ENCODE measurements around the gene HEBP2.

The HEBP2 gene

GRCh38 chr6:138397128-138398122, 6.6 kb upstream of the HEBP2 start:
- Histone ChIP-seq H3K27me3 (ENCODE audit: control insufficient read depth in 1 of 2, insufficient read depth in 2 of 2, low read length in 2 of 2) (no peaks in the 10 kb centered on the region), H3K36me3 (ENCODE audit: control insufficient read depth in 1 of 2, insufficient read depth in 2 of 2, low read length in 2 of 2) (no peaks in the 10 kb centered on the region), H3K4me1 (ENCODE audit: control insufficient read depth in 1 of 2, insufficient read depth in 2 of 2, low read length in 2 of 2) (no peaks in the 10 kb centered on the region), H3K9ac (ENCODE audit: low read depth in 1 of 2, low read length in 2 of 2) (no peak overlapping the region), H3K4me3 (ENCODE audit: low read depth in 1 of 2, low read length in 2 of 2) (no peak overlapping the region), H3K9me3 (ENCODE audit: control insufficient read depth in 1 of 2, low read length in 2 of 2) (no peaks in the 10 kb centered on the region), H3K27ac (ENCODE audit: low read depth, low read length) (no peak overlapping the region)

- Histone ChIP-seq H3K27me3 (ENCODE audit: control insufficient read depth in 1 of 2, insufficient read depth in 2 of 2, low read length in 2 of 2) (no peaks in the 10 kb centered on the region), H3K4me1 (ENCODE audit: control insufficient read depth in 1 of 2, insufficient read depth in 2 of 2, low read length in 2 of 2) (peaks cover 0 to 13% of the 10 kb centered on the region in 2 donors), H3K4me3 (ENCODE audit: low read depth in 1 of 2, low read length in 2 of 2) (no peak overlapping the region), H3K36me3 (ENCODE audit: control insufficient read depth in 1 of 2, insufficient read depth in 2 of 2, low read length in 2 of 2) (no peaks in the 10 kb centered on the region), H3K9me3 (ENCODE audit: control insufficient read depth in 1 of 2, low read length in 2 of 2) (no peaks in the 10 kb centered on the region), H3K9ac (ENCODE audit: low read depth in 1 of 2, low read length in 2 of 2) (no peak overlapping the region), H3K27ac (ENCODE audit: low read depth, low read length) (no peak overlapping the region)
Measured at GRCh38 chr6:138400326-138400725, 3.7 kb upstream of the HEBP2 start.

DNA sequence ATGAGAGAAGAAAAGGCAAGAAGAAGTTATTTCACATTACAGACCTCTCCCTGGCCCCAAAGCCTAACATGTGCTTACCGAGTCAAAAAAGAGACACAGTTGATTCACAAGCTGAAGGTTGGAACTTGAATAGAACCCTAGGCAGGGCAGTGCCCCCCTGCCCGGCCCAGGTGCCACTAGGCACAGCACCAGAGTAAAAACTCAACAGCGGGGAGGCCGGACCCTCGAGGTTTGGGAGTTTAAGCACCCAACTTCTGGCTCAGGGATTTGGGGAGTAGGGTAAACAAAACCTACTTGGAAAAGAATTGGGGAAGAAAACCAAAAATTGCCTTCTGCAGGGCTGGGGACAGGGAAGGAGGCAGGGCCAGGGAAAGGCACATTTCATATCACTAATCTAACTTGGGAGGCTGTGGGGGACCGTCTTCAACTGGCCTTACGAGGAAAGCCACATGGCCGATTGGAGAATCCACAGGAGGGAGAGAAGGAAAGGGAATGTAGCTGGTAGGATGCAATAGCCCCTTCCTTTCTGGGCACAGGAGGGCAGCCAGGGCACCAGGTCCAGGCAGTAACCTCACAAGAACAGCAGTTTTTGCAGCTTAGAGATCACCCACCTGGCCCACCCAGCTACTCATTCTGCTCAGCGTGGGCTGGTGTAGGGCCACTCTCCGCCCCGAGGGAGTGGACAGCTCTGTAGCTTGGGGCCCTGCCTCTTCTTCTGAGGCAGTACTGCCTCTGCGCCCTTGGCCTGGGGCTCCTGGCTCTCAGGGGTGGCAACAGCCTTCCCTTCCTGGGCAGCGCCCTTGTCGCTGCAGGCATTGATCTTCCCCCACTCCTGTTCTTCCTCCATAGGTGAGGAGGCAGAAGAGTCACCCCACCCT, 1.8 kb upstream of the HEBP2 start:
- Histone ChIP-seq H3K9me3 (ENCODE audit: control insufficient read depth in 1 of 2, low read length in 2 of 2) (no peaks in the 10 kb centered on the region), H3K9ac (ENCODE audit: low read depth in 1 of 2, low read length in 2 of 2) (no peak overlapping the region), H3K4me1 (ENCODE audit: control insufficient read depth in 1 of 2, insufficient read depth in 2 of 2, low read length in 2 of 2) (peaks cover 4 to 18% of the 10 kb centered on the region in 2 donors), H3K36me3 (ENCODE audit: control insufficient read depth in 1 of 2, insufficient read depth in 2 of 2, low read length in 2 of 2) (peaks cover 3 to 8% of the 10 kb centered on the region in 2 donors), H3K4me3 (ENCODE audit: low read depth in 1 of 2, low read length in 2 of 2) (no peak overlapping the region), H3K27me3 (ENCODE audit: control insufficient read depth in 1 of 2, insufficient read depth in 2 of 2, low read length in 2 of 2) (no peaks in the 10 kb centered on the region), H3K27ac (ENCODE audit: low read depth, low read length) (no peak overlapping the region)

GRCh38 chr6:138402838-138403187, 1.2 kb upstream of the HEBP2 start:
- Histone ChIP-seq H3K4me3 (ENCODE audit: low read depth in 1 of 2, low read length in 2 of 2) (peak overlapping the region in 1 of 2 donors; percentile 97), H3K4me1 (ENCODE audit: control insufficient read depth in 1 of 2, insufficient read depth in 2 of 2, low read length in 2 of 2) (peaks cover 4 to 18% of the 10 kb centered on the region in 2 donors), H3K27ac (ENCODE audit: low read depth, low read length) (no peak overlapping the region), H3K27me3 (ENCODE audit: control insufficient read depth in 1 of 2, insufficient read depth in 2 of 2, low read length in 2 of 2) (no peaks in the 10 kb centered on the region), H3K36me3 (ENCODE audit: control insufficient read depth in 1 of 2, insufficient read depth in 2 of 2, low read length in 2 of 2) (peaks cover 9 to 14% of the 10 kb centered on the region in 2 donors), H3K9ac (ENCODE audit: low read depth in 1 of 2, low read length in 2 of 2) (peak overlapping the region in 1 of 2 donors; percentile 91), H3K9me3 (ENCODE audit: control insufficient read depth in 1 of 2, low read length in 2 of 2) (no peaks in the 10 kb centered on the region)

- H3K4me3 ChIP-seq (ENCODE audit: low read depth in 1 of 2, low read length in 2 of 2) = peak overlapping the region; percentile 92 to 97
- peak overlapping the region; percentile 73 for H3K27ac ChIP-seq (ENCODE audit: low read depth, low read length)
- no peaks in the 10 kb centered on the region for H3K27me3 ChIP-seq (ENCODE audit: control insufficient read depth in 1 of 2, insufficient read depth in 2 of 2, low read length in 2 of 2)
- H3K4me1 ChIP-seq (ENCODE audit: control insufficient read depth in 1 of 2, insufficient read depth in 2 of 2, low read length in 2 of 2) = peaks cover 4 to 18% of the 10 kb centered on the region in 2 donors
- peaks cover 15 to 19% of the 10 kb centered on the region in 2 donors for H3K36me3 ChIP-seq (ENCODE audit: control insufficient read depth in 1 of 2, insufficient read depth in 2 of 2, low read length in 2 of 2)
- H3K9me3 ChIP-seq (ENCODE audit: control insufficient read depth in 1 of 2, low read length in 2 of 2) = no peaks in the 10 kb centered on the region
- H3K9ac ChIP-seq (ENCODE audit: low read depth in 1 of 2, low read length in 2 of 2) = peak overlapping the region; percentile 91 to 94
Measured at GRCh38 chr6:138403324-138403800, 661 bp upstream of the HEBP2 start.

DNA sequence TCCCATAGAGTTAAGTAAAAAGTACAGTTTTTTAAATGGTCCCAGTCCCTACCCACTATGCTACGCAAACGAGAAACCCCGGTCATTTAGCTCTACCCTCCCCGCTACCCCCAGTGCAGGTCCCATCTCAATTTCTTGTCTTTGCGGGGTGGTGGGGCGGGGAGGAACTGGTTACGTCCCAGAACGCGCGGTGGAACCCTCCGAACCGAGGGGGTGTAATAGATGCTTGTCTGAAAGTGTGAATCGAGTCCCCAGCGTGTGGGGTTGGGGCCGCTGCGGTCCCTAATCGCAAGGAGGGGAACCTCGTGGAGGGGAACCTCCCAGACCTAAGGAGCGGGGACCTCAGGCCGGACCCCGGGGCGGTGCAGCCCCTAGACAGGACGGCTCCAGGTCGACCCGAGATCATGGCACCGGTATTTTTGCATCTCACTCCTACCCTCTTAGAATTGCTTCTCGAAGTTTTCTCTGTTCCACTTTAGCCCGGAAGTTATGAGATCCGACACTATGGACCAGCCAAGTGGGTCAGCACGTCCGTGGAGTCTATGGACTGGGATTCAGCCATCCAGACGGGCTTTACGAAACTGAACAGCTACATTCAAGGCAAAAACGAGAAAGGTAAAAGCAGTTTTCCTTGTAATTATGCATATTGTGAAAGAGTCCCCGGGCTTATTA, 779 bp downstream of the HEBP2 start:
- Histone ChIP-seq H3K27me3 (ENCODE audit: control insufficient read depth in 1 of 2, insufficient read depth in 2 of 2, low read length in 2 of 2) (no peaks in the 10 kb centered on the region), H3K4me3 (ENCODE audit: low read depth in 1 of 2, low read length in 2 of 2) (peak overlapping the region; percentile 92 to 97), H3K4me1 (ENCODE audit: control insufficient read depth in 1 of 2, insufficient read depth in 2 of 2, low read length in 2 of 2) (peaks cover 4 to 18% of the 10 kb centered on the region in 2 donors), H3K27ac (ENCODE audit: low read depth, low read length) (peak overlapping the region; percentile 73), H3K9ac (ENCODE audit: low read depth in 1 of 2, low read length in 2 of 2) (peak overlapping the region; percentile 91 to 94), H3K9me3 (ENCODE audit: control insufficient read depth in 1 of 2, low read length in 2 of 2) (no peaks in the 10 kb centered on the region), H3K36me3 (ENCODE audit: control insufficient read depth in 1 of 2, insufficient read depth in 2 of 2, low read length in 2 of 2) (peaks cover 25 to 34% of the 10 kb centered on the region in 2 donors)

GRCh38 chr6:138405816-138406413, 1.9 kb downstream of the HEBP2 start:
- H3K4me3 ChIP-seq (ENCODE audit: low read depth in 1 of 2, low read length in 2 of 2) = peak overlapping the region; percentile 0 to 9
- no peak overlapping the region for H3K9ac ChIP-seq (ENCODE audit: low read depth in 1 of 2, low read length in 2 of 2)
- H3K36me3 ChIP-seq (ENCODE audit: control insufficient read depth in 1 of 2, insufficient read depth in 2 of 2, low read length in 2 of 2) = peaks cover 32 to 37% of the 10 kb centered on the region in 2 donors
- H3K9me3 ChIP-seq (ENCODE audit: control insufficient read depth in 1 of 2, low read length in 2 of 2) = no peaks in the 10 kb centered on the region
- H3K27me3 ChIP-seq (ENCODE audit: control insufficient read depth in 1 of 2, insufficient read depth in 2 of 2, low read length in 2 of 2) = no peaks in the 10 kb centered on the region
- no peak overlapping the region for H3K27ac ChIP-seq (ENCODE audit: low read depth, low read length)
- peaks cover 4 to 18% of the 10 kb centered on the region in 2 donors for H3K4me1 ChIP-seq (ENCODE audit: control insufficient read depth in 1 of 2, insufficient read depth in 2 of 2, low read length in 2 of 2)

GRCh38 chr6:138406443-138406842, 2.4 kb downstream of the HEBP2 start:
- Histone ChIP-seq H3K36me3 (ENCODE audit: control insufficient read depth in 1 of 2, insufficient read depth in 2 of 2, low read length in 2 of 2) (peaks cover 37 to 43% of the 10 kb centered on the region in 2 donors), H3K27me3 (ENCODE audit: control insufficient read depth in 1 of 2, insufficient read depth in 2 of 2, low read length in 2 of 2) (no peaks in the 10 kb centered on the region), H3K4me1 (ENCODE audit: control insufficient read depth in 1 of 2, insufficient read depth in 2 of 2, low read length in 2 of 2) (peaks cover 4 to 18% of the 10 kb centered on the region in 2 donors), H3K4me3 (ENCODE audit: low read depth in 1 of 2, low read length in 2 of 2) (no peak overlapping the region), H3K9ac (ENCODE audit: low read depth in 1 of 2, low read length in 2 of 2) (no peak overlapping the region), H3K27ac (ENCODE audit: low read depth, low read length) (no peak overlapping the region), H3K9me3 (ENCODE audit: control insufficient read depth in 1 of 2, low read length in 2 of 2) (no peaks in the 10 kb centered on the region)

DNA sequence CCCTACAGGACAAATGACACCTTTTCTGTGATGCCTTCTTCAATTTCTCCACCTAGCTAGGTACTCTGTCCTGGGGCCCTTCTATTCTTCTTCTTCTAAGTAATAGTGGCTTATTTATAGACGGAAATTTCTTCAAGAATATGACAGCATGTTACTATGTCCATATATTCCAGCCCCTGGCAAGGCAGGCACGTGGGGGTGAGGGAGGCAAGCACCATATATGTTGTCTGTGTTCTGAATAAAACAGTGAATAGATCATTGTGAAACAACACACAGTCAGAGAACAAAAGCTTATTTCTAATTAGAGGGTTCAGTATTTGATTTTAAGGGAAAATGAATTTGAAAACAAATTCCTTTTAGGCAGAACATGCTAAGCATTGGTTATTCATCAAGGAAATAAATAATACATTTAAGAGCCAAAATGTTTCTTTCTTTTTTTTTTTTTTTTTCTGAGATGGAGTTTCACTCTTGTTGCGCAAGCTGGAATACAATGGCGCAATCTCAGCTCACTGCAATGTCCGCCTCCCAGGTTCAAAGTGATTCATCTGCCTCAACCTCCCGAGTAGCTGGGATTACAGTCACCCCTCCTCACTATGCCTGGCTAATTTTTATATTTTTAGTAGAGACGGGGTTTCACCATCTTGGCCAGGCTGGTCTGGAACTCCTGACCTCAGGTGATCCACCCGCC, 6.2 kb downstream of the HEBP2 start:
- no peak overlapping the region for H3K9ac ChIP-seq (ENCODE audit: low read depth in 1 of 2, low read length in 2 of 2)
- no peaks in the 10 kb centered on the region for H3K9me3 ChIP-seq (ENCODE audit: control insufficient read depth in 1 of 2, low read length in 2 of 2)
- no peak overlapping the region for H3K4me3 ChIP-seq (ENCODE audit: low read depth in 1 of 2, low read length in 2 of 2)
- H3K27ac ChIP-seq (ENCODE audit: low read depth, low read length) = no peak overlapping the region
- no peaks in the 10 kb centered on the region for H3K27me3 ChIP-seq (ENCODE audit: control insufficient read depth in 1 of 2, insufficient read depth in 2 of 2, low read length in 2 of 2)
- H3K36me3 ChIP-seq (ENCODE audit: control insufficient read depth in 1 of 2, insufficient read depth in 2 of 2, low read length in 2 of 2) = peaks cover 47 to 74% of the 10 kb centered on the region in 2 donors
- H3K4me1 ChIP-seq (ENCODE audit: control insufficient read depth in 1 of 2, insufficient read depth in 2 of 2, low read length in 2 of 2) = peaks cover 4 to 6% of the 10 kb centered on the region in 2 donors
